ENCODE results near the gene SH3BP1. TPM values are rescaled to one million over a fixed set of nuclear protein-coding genes. Genes with fewer than 3 reads are reported as not detected.
A peak's percentile ranks its signal among the peaks of the same experiment; 100 is the strongest.

Gene SH3BP1
- total and polyA plus RNA-seq, 2 donors (not counting 1 experiment from before 2014, with no cell fraction given), result 44.0 to 69.7 TPM

DNA sequence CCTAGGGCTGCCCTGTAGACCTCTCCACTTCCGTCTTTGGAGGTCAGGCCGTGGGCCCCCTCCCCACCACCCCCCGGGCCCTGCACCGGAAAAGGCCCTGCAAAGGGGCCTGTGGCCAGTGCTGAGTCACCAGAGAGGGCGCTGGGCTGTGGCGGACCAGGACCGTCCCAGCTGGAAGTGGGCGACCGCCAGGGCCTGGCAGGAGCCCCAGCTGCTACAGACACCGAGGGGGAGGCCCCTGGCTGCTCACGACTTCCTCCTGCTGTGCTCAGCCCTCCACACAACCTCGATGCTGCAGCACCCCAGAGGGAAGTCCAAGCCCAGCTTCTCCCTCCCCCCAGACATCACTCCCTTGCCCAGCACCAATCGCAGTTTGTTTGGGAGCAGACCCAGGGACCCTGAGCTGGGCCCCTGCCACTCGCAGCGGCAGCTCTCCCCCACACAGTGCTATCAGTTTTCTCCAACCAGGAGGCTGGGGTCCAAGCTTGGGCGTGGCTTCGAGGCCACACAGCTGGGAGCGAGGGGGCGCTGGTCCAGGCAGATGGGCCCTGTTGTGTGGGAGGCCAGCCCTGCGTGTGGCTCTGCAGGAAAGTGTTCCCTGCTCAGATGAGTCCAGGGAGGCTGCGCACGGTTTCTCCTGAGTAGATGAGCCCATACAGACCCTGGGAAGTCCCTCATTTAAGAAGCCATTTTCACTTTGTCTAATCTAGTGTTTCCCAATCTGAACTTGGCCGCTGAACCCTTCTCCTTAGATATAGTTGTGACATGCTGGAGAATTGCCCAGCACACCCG lies 5.6 kb upstream of the SH3BP1 start:
- peak; percentile 76 for ATAC-seq (ENCODE audit: low read depth)
- H2AFZ ChIP-seq (ENCODE audit: insufficient read depth, low read depth, low read length, poor library complexity, severe bottlenecking), result peak overlapping the region; percentile 53

More for the DNA sequence above, 5.6 kb upstream of the SH3BP1 start:
- peak overlapping the region; percentile 89 to 94 for H3K27ac ChIP-seq (ENCODE audit: low read length in 2 of 2)
- peak overlapping the region; percentile 97 for H3K27ac Mint-ChIP-seq
- H3K4me3 ChIP-seq (ENCODE audit: control extremely low read depth in 1 of 5, extremely low read depth in 1 of 5, insufficient read depth in 1 of 5, low read depth in 2 of 5, low read length in 4 of 5), result peak overlapping the region in 4 of 5 experiments; percentile 30 to 56 (median 40)
- no peaks in the 10 kb centered on the region for H3K9me3 ChIP-seq (ENCODE audit: control extremely low read depth in 1 of 3, control insufficient read depth in 2 of 3, insufficient read depth in 1 of 3, low read length in 2 of 3)
- H4K20me1 ChIP-seq (ENCODE audit: control insufficient read depth, insufficient read depth, low read length, poor library complexity, severe bottlenecking), result no peaks in the 10 kb centered on the region
- no peaks in the 10 kb centered on the region for H3K27me3 Mint-ChIP-seq
- peaks cover 61 to 68% of the 10 kb centered on the region in 2 donors for H3K4me1 ChIP-seq (ENCODE audit: control insufficient read depth in 2 of 2, insufficient read depth in 2 of 2, low read length in 2 of 2)
- peak overlapping the region; percentile 54 for H3K9ac ChIP-seq (ENCODE audit: low read length)
- ChIA-PET CTCF (interaction anchor here (0.6 to 30.7 kb wide), 8 partner anchors 2 to 234 kb away, joined by 3 to 620 read pairs (median 11); partner anchors contain the start of genes GGA1, LGALS1, NOL12 and PDXP), POLR2A (interaction anchor here (0.6 to 3.4 kb wide), 13 partner anchors 8 to 299 kb away, joined by 3 to 43 read pairs (median 5); partner anchors contain the start of genes ANKRD54, GGA1, LGALS1 and PDXP)
- peak overlapping the region; percentile 87 for H3K4me3 Mint-ChIP-seq
- intact Hi-C loops (cut with micrococcal nuclease), result loop anchor here (1.0 to 5.0 kb wide), 5 partner anchors 9 to 113 kb away; partner anchors contain the start of gene GGA1
- H3K27me3 ChIP-seq (replicated peaks in 1 of 4; ENCODE audit: control extremely low read depth in 1 of 4, control insufficient read depth in 3 of 4, insufficient read depth in 4 of 4, low read length in 3 of 4), result no peaks in the 10 kb centered on the region
- peaks cover 60% of the 10 kb centered on the region for H3K4me1 Mint-ChIP-seq
- no peaks in the 10 kb centered on the region for H3K9me3 Mint-ChIP-seq (ENCODE audit: insufficient read depth)
- TF ChIP-seq CTCF (IDR thresholded peaks at IDR 0.05) (peak; percentile 19), EZH2 (IDR thresholded peaks at IDR 0.05; ENCODE audit: borderline replicate concordance, insufficient read depth, low read depth, low read length, poor library complexity, severe bottlenecking) (no peak)
- peak; percentile 88 for DNase-seq
- peak overlapping the region; percentile 95 for H3K4me2 ChIP-seq (replicated peaks; ENCODE audit: low read depth, low read length, poor library complexity, severe bottlenecking)
- H3K79me2 ChIP-seq (ENCODE audit: control insufficient read depth, insufficient read depth, low read length), result peaks cover 2% of the 10 kb centered on the region
- WGBS (ENCODE audit: insufficient coverage), result 2% methylated on average over 23 of the region's 24 CpGs
- peaks cover 0 to 15% of the 10 kb centered on the region in 2 experiments for H3K36me3 ChIP-seq (replicated peaks in 1 of 2; ENCODE audit: control extremely low read depth in 1 of 2, control insufficient read depth in 1 of 2, extremely low read depth in 1 of 2, insufficient read depth in 2 of 2, low read length in 1 of 2)

Data from B cell (primary cell).